ENCODE results near the gene BTNL3.
"Not testable (repeated sequence)": the region's sequence is repeated elsewhere in the genome, so short reads cannot be mapped to it uniquely, and the experiment has no call there.

The BTNL3 gene

GRCh38 chr5:181042722-181043121 is 54.1 kb downstream of the BTNL3 start:
- no peak for DNase-seq (ENCODE audit: low spot score)
- TF ChIP-seq, protein P1, sequence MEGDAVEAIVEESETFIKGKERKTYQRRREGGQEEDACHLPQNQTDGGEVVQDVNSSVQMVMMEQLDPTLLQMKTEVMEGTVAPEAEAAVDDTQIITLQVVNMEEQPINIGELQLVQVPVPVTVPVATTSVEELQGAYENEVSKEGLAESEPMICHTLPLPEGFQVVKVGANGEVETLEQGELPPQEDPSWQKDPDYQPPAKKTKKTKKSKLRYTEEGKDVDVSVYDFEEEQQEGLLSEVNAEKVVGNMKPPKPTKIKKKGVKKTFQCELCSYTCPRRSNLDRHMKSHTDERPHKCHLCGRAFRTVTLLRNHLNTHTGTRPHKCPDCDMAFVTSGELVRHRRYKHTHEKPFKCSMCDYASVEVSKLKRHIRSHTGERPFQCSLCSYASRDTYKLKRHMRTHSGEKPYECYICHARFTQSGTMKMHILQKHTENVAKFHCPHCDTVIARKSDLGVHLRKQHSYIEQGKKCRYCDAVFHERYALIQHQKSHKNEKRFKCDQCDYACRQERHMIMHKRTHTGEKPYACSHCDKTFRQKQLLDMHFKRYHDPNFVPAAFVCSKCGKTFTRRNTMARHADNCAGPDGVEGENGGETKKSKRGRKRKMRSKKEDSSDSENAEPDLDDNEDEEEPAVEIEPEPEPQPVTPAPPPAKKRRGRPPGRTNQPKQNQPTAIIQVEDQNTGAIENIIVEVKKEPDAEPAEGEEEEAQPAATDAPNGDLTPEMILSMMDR (IDR thresholded peaks at IDR 0.05), result no peak
- H3K27ac ChIP-seq, result peak overlapping the region in 1 of 2 donors; percentile 32
- H3K4me3 ChIP-seq, result peak overlapping the region; percentile 44

DNA sequence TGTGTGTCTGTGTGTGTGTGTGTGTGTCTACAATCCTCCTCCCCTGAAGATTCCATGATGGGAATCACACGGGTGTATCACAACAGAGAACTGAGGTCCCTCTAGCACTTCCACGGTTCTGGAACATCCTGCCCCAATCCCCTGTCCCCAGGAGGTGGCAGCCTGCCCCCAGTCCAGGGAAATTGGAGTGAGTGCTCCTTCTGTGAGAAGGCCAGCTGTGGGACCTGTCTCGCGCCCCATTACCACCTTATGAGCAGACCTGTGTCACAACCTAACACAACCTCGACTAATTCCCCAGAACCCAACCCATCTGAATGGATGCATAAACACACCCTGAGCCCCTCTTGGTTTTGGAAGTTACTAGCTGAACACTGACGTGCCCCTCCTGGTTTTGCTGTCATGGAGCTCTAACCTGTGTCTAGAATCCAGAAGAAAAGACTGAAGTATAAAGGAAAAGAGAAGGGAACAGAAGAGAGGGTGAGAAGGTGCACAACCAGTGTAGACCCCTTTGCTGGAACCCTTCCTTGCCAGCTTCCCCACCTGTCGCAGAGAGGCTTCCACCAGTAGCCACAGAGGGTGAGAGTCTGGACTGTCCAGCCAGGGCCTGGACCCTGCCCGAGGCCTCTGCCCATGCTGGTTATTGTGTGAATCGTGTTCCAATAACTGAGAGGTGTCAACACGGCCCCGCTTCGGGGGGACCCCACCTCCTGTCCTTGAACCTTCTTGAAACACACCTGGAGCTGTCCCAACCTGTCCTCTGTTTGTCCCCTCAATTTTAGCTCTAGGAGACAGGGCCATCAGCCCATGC is 54.8 kb downstream of the BTNL3 start:
- Histone ChIP-seq H3K27ac (peak overlapping the region in 1 of 2 donors; percentile 37), H3K4me3 (no peak overlapping the region)
- TF ChIP-seq, protein P1 (IDR thresholded peaks at IDR 0.05), result no peak
- DNase-seq (ENCODE audit: low spot score), result no peak

DNA sequence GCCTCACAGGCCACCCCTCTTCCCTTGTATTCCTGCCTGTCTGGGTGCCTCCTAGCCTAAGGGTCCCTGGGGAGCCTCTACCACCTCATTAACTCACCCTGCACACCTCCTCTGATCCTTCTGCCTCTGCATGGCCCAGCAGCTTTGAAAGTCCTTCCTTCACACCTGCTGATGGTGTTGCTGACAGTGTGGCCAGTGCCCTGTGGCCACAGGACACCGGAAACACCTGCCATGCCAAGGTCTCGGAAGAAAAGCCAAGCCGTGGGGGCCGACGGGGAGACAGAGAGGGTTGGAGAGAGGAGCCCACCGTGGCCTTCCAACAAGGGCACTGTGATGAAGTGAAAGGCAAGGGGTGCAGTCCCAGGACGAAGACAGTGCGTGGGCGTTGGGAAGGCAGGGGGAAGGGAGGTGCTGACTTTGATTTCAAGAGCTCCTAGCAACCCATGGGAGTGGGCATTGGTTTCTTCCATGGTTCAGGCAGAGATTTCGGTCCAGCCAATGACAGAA is 55.5 kb downstream of the BTNL3 start:
- peak overlapping the region in 1 of 2 donors; percentile 37 for H3K27ac ChIP-seq
- no peak overlapping the region for H3K4me3 ChIP-seq
- no peak for DNase-seq (ENCODE audit: low spot score)
- TF ChIP-seq, protein P1 (IDR thresholded peaks at IDR 0.05), result no peak

DNA sequence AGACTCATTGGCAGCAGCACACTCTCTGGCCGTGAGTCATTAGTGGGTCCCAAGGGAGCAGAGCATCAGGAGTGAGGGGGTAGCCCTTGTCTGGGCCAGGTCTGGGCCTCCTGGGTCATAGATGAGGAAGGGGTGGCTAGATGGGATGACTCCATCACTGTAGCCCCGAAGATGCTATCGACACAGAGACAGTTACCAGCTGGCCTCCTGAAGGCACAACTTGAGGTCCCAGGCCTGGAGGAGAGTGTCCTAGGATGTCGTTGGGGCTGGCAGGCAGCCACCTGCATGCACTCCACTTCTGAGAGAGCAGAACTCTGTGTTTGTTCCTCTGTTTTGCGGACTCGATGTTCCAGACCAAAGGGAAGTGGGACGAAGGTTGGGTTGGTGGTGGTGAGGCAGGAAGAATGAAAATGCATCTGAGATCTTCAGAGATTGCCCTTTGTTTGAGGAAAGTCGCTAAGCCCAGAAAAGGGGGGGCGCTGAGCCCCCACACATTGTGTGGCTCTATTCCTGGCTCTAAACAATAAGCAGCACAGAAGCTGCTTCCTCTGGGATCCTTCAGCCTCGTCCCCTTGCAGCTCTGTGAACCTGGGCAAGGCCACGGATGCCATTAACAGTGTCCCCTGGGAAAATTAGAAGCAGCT is 56.1 kb downstream of the BTNL3 start:
- peak overlapping the region in 1 of 2 donors; percentile 47 for H3K27ac ChIP-seq
- TF ChIP-seq, protein P1 (IDR thresholded peaks at IDR 0.05), result no peak
- H3K4me3 ChIP-seq, result no peak overlapping the region
- no peak for DNase-seq (ENCODE audit: low spot score)

DNA sequence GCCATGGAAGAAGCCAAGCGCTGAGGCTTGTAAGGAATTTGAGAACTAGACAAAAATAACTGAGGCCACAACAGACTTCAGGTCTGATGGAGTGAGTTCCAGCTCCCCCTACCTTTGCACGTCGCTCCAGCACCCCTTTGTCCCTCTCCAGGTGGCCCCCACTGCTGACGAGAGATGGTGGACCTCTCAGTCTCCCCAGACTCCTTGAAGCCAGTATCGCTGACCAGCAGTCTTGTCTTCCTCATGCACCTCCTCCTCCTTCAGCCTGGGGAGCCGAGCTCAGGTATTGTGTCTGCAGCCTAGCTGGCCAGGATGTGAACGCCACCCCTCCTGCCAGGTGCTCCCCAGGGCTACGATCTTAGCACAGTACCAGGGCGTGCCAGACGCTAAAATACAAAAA is 56.7 kb downstream of the BTNL3 start:
- H3K4me3 ChIP-seq, result no peak overlapping the region
- TF ChIP-seq, protein P1 (IDR thresholded peaks at IDR 0.05), result no peak
- H3K27ac ChIP-seq, result peak overlapping the region in 1 of 2 donors; percentile 47
- DNase-seq (ENCODE audit: low spot score), result no peak

GRCh38 chr5:181045857-181046256 is 57.2 kb downstream of the BTNL3 start:
- H3K27ac ChIP-seq, result peak overlapping the region in 1 of 2 donors; percentile 47
- not testable (repeated sequence) for DNase-seq (ENCODE audit: low spot score); H3K4me3 ChIP-seq

- TF ChIP-seq, protein P1 (IDR thresholded peaks at IDR 0.05), result no peak
- Histone ChIP-seq H3K4me3 (no peak overlapping the region), H3K27ac (no peak overlapping the region)
- DNase-seq (ENCODE audit: low spot score), result no peak
Observed at GRCh38 chr5:181047288-181047687, 58.6 kb downstream of the BTNL3 start.
